ENCODE data around the gene LUZP1. TPM values are rescaled to one million over a fixed set of nuclear protein-coding genes. Genes with fewer than 3 reads are reported as not detected.

LUZP1 gene
- total and polyA plus RNA-seq, 7 donors, result 1.5 to 13.4 (median 7.4) TPM

GRCh38 chr1:23140940-23141596 lies 27.6 kb downstream of the LUZP1 start:
- 95 to 99% (median 98%) methylated on average over 6 of the region's 6 CpGs for whole genome bisulfite sequencing, 3 donors
- Histone ChIP-seq H3K36me3 (ENCODE audit: insufficient read depth in 1 of 2, low read depth in 1 of 2) (no peaks in the 10 kb centered on the region), H3K27ac (no peak overlapping the region), H3K4me3 (no peak overlapping the region), H3K27me3 (ENCODE audit: insufficient read depth in 3 of 3, low read length in 2 of 3) (no peaks in the 10 kb centered on the region), H3K4me1 (no peaks in the 10 kb centered on the region), H3K9me3 (no peaks in the 10 kb centered on the region)
- no peak for TF ChIP-seq CTCF (IDR thresholded peaks at IDR 0.05)
- ATAC-seq (no peak), DNase-seq (no peak)
- intact Hi-C loops (cut with DNase I), result no loop called here

- H3K36me3 ChIP-seq (ENCODE audit: insufficient read depth in 1 of 2, low read depth in 1 of 2), result no peaks in the 10 kb centered on the region
- no peak overlapping the region for H3K27ac ChIP-seq
- H3K4me1 ChIP-seq, result no peaks in the 10 kb centered on the region
- H3K9me3 ChIP-seq, result no peaks in the 10 kb centered on the region
- no peak for TF ChIP-seq CTCF (IDR thresholded peaks at IDR 0.05)
- 86 to 90% (median 86%) methylated on average over 2 of the region's 2 CpGs for WGBS, 3 donors
- ATAC-seq, result no peak
- DNase-seq, result no peak
- no peaks in the 10 kb centered on the region for H3K27me3 ChIP-seq (ENCODE audit: insufficient read depth in 3 of 3, low read length in 2 of 3)
- intact Hi-C loops (cut with DNase I), result no loop called here
- no peak overlapping the region for H3K4me3 ChIP-seq
Observed at GRCh38 chr1:23135268-23135667, 33.4 kb downstream of the LUZP1 start.

GRCh38 chr1:23134055-23134454 lies 34.6 kb downstream of the LUZP1 start:
- TF ChIP-seq CTCF (IDR thresholded peaks at IDR 0.05), result no peak
- DNase-seq, result no peak
- ATAC-seq, result no peak
- H3K27ac ChIP-seq, result no peak overlapping the region
- H3K4me3 ChIP-seq, result no peak overlapping the region
- H3K36me3 ChIP-seq (ENCODE audit: insufficient read depth in 1 of 2, low read depth in 1 of 2), result no peaks in the 10 kb centered on the region
- 96 to 97% (median 97%) methylated on average over 4 of the region's 4 CpGs for WGBS, 3 donors
- intact Hi-C loops (cut with DNase I), result no loop called here
- no peaks in the 10 kb centered on the region for H3K27me3 ChIP-seq (ENCODE audit: insufficient read depth in 3 of 3, low read length in 2 of 3)
- H3K9me3 ChIP-seq, result no peaks in the 10 kb centered on the region
- no peaks in the 10 kb centered on the region for H3K4me1 ChIP-seq

GRCh38 chr1:23133587-23133986 lies 35.1 kb downstream of the LUZP1 start:
- no peak for DNase-seq
- WGBS, 3 donors, result 96 to 97% (median 97%) methylated on average over 5 of the region's 5 CpGs
- no peak overlapping the region for H3K27ac ChIP-seq
- no peaks in the 10 kb centered on the region for H3K27me3 ChIP-seq (ENCODE audit: insufficient read depth in 3 of 3, low read length in 2 of 3)
- H3K4me3 ChIP-seq, result no peak overlapping the region
- intact Hi-C loops (cut with DNase I), result no loop called here
- no peaks in the 10 kb centered on the region for H3K4me1 ChIP-seq
- H3K36me3 ChIP-seq (ENCODE audit: insufficient read depth in 1 of 2, low read depth in 1 of 2), result no peaks in the 10 kb centered on the region
- no peak for TF ChIP-seq CTCF (IDR thresholded peaks at IDR 0.05)
- ATAC-seq, result no peak
- no peaks in the 10 kb centered on the region for H3K9me3 ChIP-seq

- Histone ChIP-seq H3K36me3 (ENCODE audit: insufficient read depth in 1 of 2, low read depth in 1 of 2) (no peaks in the 10 kb centered on the region), H3K9me3 (no peaks in the 10 kb centered on the region), H3K27me3 (ENCODE audit: insufficient read depth in 3 of 3, low read length in 2 of 3) (no peaks in the 10 kb centered on the region), H3K27ac (no peak overlapping the region), H3K4me3 (no peak overlapping the region), H3K4me1 (no peaks in the 10 kb centered on the region)
- TF ChIP-seq CTCF (IDR thresholded peaks at IDR 0.05), result no peak
- 76 to 86% (median 83%) methylated on average over 1 of the region's 1 CpG for WGBS, 3 donors
- no peak for DNase-seq
- no peak for ATAC-seq
- intact Hi-C loops (cut with DNase I), result no loop called here
Observed at GRCh38 chr1:23132033-23132432, 36.6 kb downstream of the LUZP1 start.

Data from psoas muscle (tissue), 8 donors.